Measurements from ENCODE around the gene KIF26B. TPM values are rescaled to one million over a fixed set of nuclear protein-coding genes. Genes with fewer than 3 reads are reported as not detected.

KIF26B gene
- total RNA-seq, 1 experiment from 2014 or later: 1.6 TPM

DNA sequence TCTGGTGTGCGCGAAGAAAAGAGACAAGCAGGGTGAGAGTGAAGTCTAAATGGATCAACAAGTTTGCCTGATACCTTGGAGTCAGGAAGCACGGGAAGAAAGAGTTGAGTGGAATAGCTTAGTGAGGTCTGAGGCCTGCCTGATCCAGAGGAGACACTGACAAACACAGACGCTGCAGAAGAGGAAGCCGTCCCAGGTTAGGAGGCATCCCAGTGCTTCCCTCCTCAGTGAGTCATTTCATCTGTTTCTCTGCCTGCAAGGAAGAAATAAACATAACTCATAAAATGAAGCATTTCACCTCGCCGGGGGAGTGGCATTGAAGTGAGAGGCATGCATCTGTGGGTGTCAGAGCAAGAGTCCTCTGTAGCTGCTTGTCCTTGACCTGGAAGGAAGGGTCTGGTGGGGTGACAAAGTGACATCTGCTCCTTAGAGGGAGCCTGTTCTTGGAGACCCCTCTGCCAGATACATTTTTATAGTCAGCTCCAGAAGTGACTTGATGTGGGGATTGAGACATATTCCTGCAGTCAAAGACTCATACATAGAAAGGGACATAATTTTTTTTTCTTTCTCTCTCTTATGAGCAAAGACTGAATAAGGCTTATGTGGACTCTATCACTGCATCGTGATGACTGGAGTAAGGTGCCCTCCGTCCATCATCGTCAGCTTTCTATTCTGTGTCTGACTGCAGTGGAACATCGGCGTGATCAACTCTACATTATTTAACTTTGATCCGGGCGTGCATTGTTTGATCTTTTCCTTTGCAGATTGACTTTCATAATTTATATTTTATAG lies 256.7 kb downstream of the KIF26B start:
- H3K27ac Mint-ChIP-seq (ENCODE audit: low read depth, unreplicated experiment): no peak overlapping the region
- ChIA-PET CTCF (interaction anchor here (0.7 kb wide), 2 partner anchors 14 to 391 kb away, joined by 3 read pairs; no protein-coding TSS in a partner anchor), POLR2A (no interaction called here)
- no peaks in the 10 kb centered on the region for H3K4me1 Mint-ChIP-seq (ENCODE audit: insufficient read depth, unreplicated experiment)
- no TSS peak for BruUV-seq (replicated peaks)
- no peaks in the 10 kb centered on the region for H3K9me3 Mint-ChIP-seq (ENCODE audit: unreplicated experiment)
- no peak overlapping the region for H3K4me3 Mint-ChIP-seq (ENCODE audit: unreplicated experiment)
- intact Hi-C loops (cut with micrococcal nuclease): no loop called here
- TF ChIP-seq, protein P1, sequence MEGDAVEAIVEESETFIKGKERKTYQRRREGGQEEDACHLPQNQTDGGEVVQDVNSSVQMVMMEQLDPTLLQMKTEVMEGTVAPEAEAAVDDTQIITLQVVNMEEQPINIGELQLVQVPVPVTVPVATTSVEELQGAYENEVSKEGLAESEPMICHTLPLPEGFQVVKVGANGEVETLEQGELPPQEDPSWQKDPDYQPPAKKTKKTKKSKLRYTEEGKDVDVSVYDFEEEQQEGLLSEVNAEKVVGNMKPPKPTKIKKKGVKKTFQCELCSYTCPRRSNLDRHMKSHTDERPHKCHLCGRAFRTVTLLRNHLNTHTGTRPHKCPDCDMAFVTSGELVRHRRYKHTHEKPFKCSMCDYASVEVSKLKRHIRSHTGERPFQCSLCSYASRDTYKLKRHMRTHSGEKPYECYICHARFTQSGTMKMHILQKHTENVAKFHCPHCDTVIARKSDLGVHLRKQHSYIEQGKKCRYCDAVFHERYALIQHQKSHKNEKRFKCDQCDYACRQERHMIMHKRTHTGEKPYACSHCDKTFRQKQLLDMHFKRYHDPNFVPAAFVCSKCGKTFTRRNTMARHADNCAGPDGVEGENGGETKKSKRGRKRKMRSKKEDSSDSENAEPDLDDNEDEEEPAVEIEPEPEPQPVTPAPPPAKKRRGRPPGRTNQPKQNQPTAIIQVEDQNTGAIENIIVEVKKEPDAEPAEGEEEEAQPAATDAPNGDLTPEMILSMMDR (IDR thresholded peaks at IDR 0.05; ENCODE audit: unreplicated experiment): no peak
- no peak for DNase-seq (ENCODE audit: unreplicated experiment)
- peaks cover 7% of the 10 kb centered on the region for H3K27me3 Mint-ChIP-seq (ENCODE audit: insufficient read depth, unreplicated experiment)
- no peaks in the 10 kb centered on the region for H3K36me3 Mint-ChIP-seq (ENCODE audit: insufficient read depth, unreplicated experiment)

DNA sequence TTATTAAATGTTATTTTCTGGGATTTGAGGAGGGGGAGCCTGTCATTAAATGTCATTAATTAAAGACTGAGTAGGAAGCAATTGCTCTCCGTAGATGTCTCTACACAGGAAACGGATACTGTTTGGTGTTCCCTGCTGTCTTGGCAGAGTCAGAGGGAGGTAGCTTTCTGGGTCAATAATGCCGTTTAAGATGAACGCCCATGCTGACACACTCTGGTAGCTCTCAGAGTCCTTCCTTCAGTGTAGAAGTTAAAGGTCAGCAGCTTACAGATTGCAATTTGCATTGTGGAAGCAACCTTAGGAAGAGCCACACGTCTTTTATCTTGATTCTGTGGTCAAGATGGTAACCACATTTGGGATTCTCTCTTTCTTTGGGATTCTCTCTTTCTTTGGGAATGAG lies 257.5 kb downstream of the KIF26B start:
- ChIA-PET CTCF (interaction anchor here (0.6 to 1.5 kb wide), 3 partner anchors 8 to 163 kb away, joined by 3 to 5 read pairs (median 4); no protein-coding TSS in a partner anchor), POLR2A (no interaction called here)
- no peaks in the 10 kb centered on the region for H3K9me3 Mint-ChIP-seq (ENCODE audit: unreplicated experiment)
- intact Hi-C loops (cut with micrococcal nuclease): no loop called here
- H3K36me3 Mint-ChIP-seq (ENCODE audit: insufficient read depth, unreplicated experiment): no peaks in the 10 kb centered on the region
- no peaks in the 10 kb centered on the region for H3K4me1 Mint-ChIP-seq (ENCODE audit: insufficient read depth, unreplicated experiment)
- no peak overlapping the region for H3K27ac Mint-ChIP-seq (ENCODE audit: low read depth, unreplicated experiment)
- no peak overlapping the region for H3K4me3 Mint-ChIP-seq (ENCODE audit: unreplicated experiment)
- no peak for DNase-seq (ENCODE audit: unreplicated experiment)
- TF ChIP-seq, protein P1 (IDR thresholded peaks at IDR 0.05; ENCODE audit: unreplicated experiment): no peak
- BruUV-seq (replicated peaks): no TSS peak
- H3K27me3 Mint-ChIP-seq (ENCODE audit: insufficient read depth, unreplicated experiment): peaks cover 16% of the 10 kb centered on the region

- H3K9me3 Mint-ChIP-seq (ENCODE audit: unreplicated experiment): no peaks in the 10 kb centered on the region
- H3K4me1 Mint-ChIP-seq (ENCODE audit: insufficient read depth, unreplicated experiment): no peaks in the 10 kb centered on the region
- DNase-seq (ENCODE audit: unreplicated experiment): no peak
- no TSS peak for BruUV-seq (replicated peaks)
- intact Hi-C loops (cut with micrococcal nuclease): no loop called here
- H3K27me3 Mint-ChIP-seq (ENCODE audit: insufficient read depth, unreplicated experiment): peaks cover 60% of the 10 kb centered on the region
- no peak overlapping the region for H3K4me3 Mint-ChIP-seq (ENCODE audit: unreplicated experiment)
- no peaks in the 10 kb centered on the region for H3K36me3 Mint-ChIP-seq (ENCODE audit: insufficient read depth, unreplicated experiment)
- no peak overlapping the region for H3K27ac Mint-ChIP-seq (ENCODE audit: low read depth, unreplicated experiment)
- ChIA-PET POLR2A (no interaction called here), CTCF (interaction anchor here (0.9 kb wide), 2 partner anchors 12 to 134 kb away, joined by 3 to 5 read pairs; no protein-coding TSS in a partner anchor)
- TF ChIP-seq, protein P1 (IDR thresholded peaks at IDR 0.05; ENCODE audit: unreplicated experiment): no peak
These were observed 262.0 kb downstream of the KIF26B start for GRCh38 chr1:245416781-245417180.

GRCh38 chr1:245418077-245418476 lies 263.3 kb downstream of the KIF26B start:
- no TSS peak for BruUV-seq (replicated peaks)

More at GRCh38 chr1:245418077-245418476, 263.3 kb downstream of the KIF26B start:
- POLR2A ChIA-PET: no interaction called here
- DNase-seq (ENCODE audit: unreplicated experiment): no peak
- Mint-ChIP-seq H3K27me3 (ENCODE audit: insufficient read depth, unreplicated experiment) (peaks cover 65% of the 10 kb centered on the region), H3K4me1 (ENCODE audit: insufficient read depth, unreplicated experiment) (no peaks in the 10 kb centered on the region), H3K4me3 (ENCODE audit: unreplicated experiment) (no peak overlapping the region), H3K36me3 (ENCODE audit: insufficient read depth, unreplicated experiment) (no peaks in the 10 kb centered on the region), H3K9me3 (ENCODE audit: unreplicated experiment) (no peaks in the 10 kb centered on the region), H3K27ac (ENCODE audit: low read depth, unreplicated experiment) (no peak overlapping the region)
- TF ChIP-seq, protein P1 (IDR thresholded peaks at IDR 0.05; ENCODE audit: unreplicated experiment): no peak
- CTCF ChIA-PET: interaction anchor here (0.6 kb wide), 1 partner anchor 1133 kb away, joined by 3 read pairs; no protein-coding TSS in a partner anchor
- intact Hi-C loops (cut with micrococcal nuclease): no loop called here
